ENCODE results near the gene IL1RAPL2. TPM values are rescaled to one million over a fixed set of nuclear protein-coding genes. Genes with fewer than 3 reads are reported as not detected.

Gene IL1RAPL2
- total and polyA plus RNA-seq, 2 of the 8 experiments (the other 6 are each of a cell fraction or from before 2014, with no cell fraction given): 0.20 to 1.3 TPM

DNA sequence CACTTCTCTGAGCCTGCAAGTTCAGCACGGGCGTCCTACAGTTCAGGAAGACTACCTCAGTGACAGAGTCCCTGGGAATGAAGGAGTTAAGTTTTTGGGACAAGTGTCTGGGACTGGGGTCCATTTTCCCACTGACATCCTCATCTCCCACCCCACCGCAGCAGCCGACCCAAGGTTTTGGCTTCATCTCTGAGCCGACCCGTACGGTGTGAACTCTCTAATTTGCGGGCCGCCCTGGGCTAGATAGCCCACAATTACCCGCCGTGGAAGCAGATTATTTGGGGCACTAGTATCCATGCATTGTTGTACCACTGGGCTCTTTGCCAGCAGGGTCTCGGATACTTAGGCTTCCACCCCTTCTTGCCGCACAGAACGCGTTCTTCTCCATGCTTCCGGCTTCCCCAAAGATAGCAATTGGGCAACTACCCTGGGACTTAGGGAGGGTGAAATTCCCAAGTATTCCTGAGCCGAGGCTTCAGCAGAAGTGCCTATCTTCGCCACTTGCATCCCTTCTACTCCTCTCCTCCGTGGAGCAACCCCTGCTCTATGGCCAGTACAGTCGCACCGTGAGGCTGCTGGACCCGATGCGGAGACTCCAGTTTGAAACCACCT is 2.4 kb downstream of the IL1RAPL2 start (continued):
- TF ChIP-seq, protein P1, sequence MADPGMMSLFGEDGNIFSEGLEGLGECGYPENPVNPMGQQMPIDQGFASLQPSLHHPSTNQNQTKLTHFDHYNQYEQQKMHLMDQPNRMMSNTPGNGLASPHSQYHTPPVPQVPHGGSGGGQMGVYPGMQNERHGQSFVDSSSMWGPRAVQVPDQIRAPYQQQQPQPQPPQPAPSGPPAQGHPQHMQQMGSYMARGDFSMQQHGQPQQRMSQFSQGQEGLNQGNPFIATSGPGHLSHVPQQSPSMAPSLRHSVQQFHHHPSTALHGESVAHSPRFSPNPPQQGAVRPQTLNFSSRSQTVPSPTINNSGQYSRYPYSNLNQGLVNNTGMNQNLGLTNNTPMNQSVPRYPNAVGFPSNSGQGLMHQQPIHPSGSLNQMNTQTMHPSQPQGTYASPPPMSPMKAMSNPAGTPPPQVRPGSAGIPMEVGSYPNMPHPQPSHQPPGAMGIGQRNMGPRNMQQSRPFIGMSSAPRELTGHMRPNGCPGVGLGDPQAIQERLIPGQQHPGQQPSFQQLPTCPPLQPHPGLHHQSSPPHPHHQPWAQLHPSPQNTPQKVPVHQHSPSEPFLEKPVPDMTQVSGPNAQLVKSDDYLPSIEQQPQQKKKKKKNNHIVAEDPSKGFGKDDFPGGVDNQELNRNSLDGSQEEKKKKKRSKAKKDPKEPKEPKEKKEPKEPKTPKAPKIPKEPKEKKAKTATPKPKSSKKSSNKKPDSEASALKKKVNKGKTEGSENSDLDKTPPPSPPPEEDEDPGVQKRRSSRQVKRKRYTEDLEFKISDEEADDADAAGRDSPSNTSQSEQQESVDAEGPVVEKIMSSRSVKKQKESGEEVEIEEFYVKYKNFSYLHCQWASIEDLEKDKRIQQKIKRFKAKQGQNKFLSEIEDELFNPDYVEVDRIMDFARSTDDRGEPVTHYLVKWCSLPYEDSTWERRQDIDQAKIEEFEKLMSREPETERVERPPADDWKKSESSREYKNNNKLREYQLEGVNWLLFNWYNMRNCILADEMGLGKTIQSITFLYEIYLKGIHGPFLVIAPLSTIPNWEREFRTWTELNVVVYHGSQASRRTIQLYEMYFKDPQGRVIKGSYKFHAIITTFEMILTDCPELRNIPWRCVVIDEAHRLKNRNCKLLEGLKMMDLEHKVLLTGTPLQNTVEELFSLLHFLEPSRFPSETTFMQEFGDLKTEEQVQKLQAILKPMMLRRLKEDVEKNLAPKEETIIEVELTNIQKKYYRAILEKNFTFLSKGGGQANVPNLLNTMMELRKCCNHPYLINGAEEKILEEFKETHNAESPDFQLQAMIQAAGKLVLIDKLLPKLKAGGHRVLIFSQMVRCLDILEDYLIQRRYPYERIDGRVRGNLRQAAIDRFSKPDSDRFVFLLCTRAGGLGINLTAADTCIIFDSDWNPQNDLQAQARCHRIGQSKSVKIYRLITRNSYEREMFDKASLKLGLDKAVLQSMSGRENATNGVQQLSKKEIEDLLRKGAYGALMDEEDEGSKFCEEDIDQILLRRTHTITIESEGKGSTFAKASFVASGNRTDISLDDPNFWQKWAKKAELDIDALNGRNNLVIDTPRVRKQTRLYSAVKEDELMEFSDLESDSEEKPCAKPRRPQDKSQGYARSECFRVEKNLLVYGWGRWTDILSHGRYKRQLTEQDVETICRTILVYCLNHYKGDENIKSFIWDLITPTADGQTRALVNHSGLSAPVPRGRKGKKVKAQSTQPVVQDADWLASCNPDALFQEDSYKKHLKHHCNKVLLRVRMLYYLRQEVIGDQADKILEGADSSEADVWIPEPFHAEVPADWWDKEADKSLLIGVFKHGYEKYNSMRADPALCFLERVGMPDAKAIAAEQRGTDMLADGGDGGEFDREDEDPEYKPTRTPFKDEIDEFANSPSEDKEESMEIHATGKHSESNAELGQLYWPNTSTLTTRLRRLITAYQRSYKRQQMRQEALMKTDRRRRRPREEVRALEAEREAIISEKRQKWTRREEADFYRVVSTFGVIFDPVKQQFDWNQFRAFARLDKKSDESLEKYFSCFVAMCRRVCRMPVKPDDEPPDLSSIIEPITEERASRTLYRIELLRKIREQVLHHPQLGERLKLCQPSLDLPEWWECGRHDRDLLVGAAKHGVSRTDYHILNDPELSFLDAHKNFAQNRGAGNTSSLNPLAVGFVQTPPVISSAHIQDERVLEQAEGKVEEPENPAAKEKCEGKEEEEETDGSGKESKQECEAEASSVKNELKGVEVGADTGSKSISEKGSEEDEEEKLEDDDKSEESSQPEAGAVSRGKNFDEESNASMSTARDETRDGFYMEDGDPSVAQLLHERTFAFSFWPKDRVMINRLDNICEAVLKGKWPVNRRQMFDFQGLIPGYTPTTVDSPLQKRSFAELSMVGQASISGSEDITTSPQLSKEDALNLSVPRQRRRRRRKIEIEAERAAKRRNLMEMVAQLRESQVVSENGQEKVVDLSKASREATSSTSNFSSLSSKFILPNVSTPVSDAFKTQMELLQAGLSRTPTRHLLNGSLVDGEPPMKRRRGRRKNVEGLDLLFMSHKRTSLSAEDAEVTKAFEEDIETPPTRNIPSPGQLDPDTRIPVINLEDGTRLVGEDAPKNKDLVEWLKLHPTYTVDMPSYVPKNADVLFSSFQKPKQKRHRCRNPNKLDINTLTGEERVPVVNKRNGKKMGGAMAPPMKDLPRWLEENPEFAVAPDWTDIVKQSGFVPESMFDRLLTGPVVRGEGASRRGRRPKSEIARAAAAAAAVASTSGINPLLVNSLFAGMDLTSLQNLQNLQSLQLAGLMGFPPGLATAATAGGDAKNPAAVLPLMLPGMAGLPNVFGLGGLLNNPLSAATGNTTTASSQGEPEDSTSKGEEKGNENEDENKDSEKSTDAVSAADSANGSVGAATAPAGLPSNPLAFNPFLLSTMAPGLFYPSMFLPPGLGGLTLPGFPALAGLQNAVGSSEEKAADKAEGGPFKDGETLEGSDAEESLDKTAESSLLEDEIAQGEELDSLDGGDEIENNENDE (IDR thresholded peaks at IDR 0.05; ENCODE audit: insufficient replicate concordance, low read length): no peak
- TF ChIP-seq EZH2 (IDR thresholded peaks at IDR 0.05; ENCODE audit: low read depth, low read length, severe bottlenecking): peak; percentile 23
- TF ChIP-seq SUZ12 (IDR thresholded peaks at IDR 0.05; ENCODE audit: low read length): peak; percentile 72
- TF ChIP-seq SP1 (IDR thresholded peaks at IDR 0.05; ENCODE audit: low read depth, low read length): no peak

Measured in H1 (cell line).